K562 (cell line): ENCODE results near the gene PPM1M.

ENCODE experiments used
- FOXP4 ChIP-seq: sonication (generic); formaldehyde crosslinking; IDR thresholded peaks from 2 replicates; pipeline ENCODE4 v1.8.0; 2022; ENCODE audit warnings: mild to moderate bottlenecking, missing genetic modification reagents, borderline replicate concordance
- POLR2AphosphoS2 ChIP-seq: IDR thresholded peaks from 2 replicates; pipeline ENCODE4 v1.6.1; 2012; ENCODE audit warnings: low read length, improper control_type of control experiment

GRCh38 chr3:52226229-52226817, 19.2 kb upstream of the PPM1M start:
- TF ChIP-seq FOXP4 (CRISPR knock-in tag) (no peak), POLR2AphosphoS2 (no peak)
